Tibial artery (tissue), 4 donors: Measurements from ENCODE around the gene PANK1.

ENCODE experiments used
- DNase-seq, 2 donors: peaks; one replicate each; pipeline ENCODE4 v3.0.0-alpha.2; 2019
- H3K27ac ChIP-seq, 2 donors: fragments of 200-600 bp; sonication (generic) in 1 of 2; 1 replicate in 1 of 2; 2 replicates in 1 of 2; pipeline ENCODE4 v1.5.1; 2018 to 2019; ENCODE audit warnings: mild to moderate bottlenecking in 1 of 2
- H3K27me3 ChIP-seq, 2 donors: fragments of 200-600 bp; sonication (generic) in 1 of 2; one replicate each; pipeline versions ENCODE4 v1.5.1 to v1.6.0; 2016 to 2019
- H3K36me3 ChIP-seq, 3 donors: fragments of 200-600 bp; sonication (generic) in 2 of 3; one replicate each; pipeline ENCODE4 v1.5.1; 2016 to 2019; ENCODE audit warnings: mild to moderate bottlenecking in 2 of 3
- H3K4me1 ChIP-seq, 4 donors: fragments of 200-600 bp; sonication (generic) in 2 of 4; 1 replicate in 3 of 4; 2 replicates in 1 of 4; pipeline ENCODE4 v1.5.1; 2016 to 2019
- H3K4me3 ChIP-seq, 2 donors: fragments of 200-600 bp; sonication (generic) in 1 of 2; 1 replicate in 1 of 2; 2 replicates in 1 of 2; pipeline ENCODE4 v1.5.1; 2018 to 2019; ENCODE audit warnings: mild to moderate bottlenecking in 2 of 2
- H3K9me3 ChIP-seq, 3 donors: fragments of 200-600 bp; sonication (generic) in 1 of 3; one replicate each; pipeline ENCODE4 v1.5.1; 2016 to 2019
- CTCF ChIP-seq, 2 experiments: fragments of 200-600 bp in 1 of 2; fragments of 450-650 bp in 1 of 2; IDR thresholded peaks; one replicate each; pipeline ENCODE4 v1.5.1; 2017 to 2019; ENCODE audit warnings: antibody characterized with exemption in 2 of 2, mild to moderate bottlenecking in 1 of 2, moderate library complexity in 1 of 2
- intact Hi-C: fragments of 100-400 bp; cut with DNase I; formaldehyde crosslinking; loops from one replicate; pipeline ENCODE4 v1.15.0; 2023; ENCODE audit warnings: low total_unique reads

The PANK1 gene

GRCh38 chr10:89644967-89645741 lies at the start of gene PANK1:
Gene PANK1 (minus strand): TSS chr10:89645242. CDS start chr10:89644891, 351 bp downstream.
- no peaks in the 10 kb centered on the region for H3K9me3 ChIP-seq
- H3K27me3 ChIP-seq = no peaks in the 10 kb centered on the region
- peaks cover 0 to 21% (median 5%) of the 10 kb centered on the region in 4 donors for H3K4me1 ChIP-seq
- H3K4me3 ChIP-seq = peak within 1 kb of the TSS; percentile 74 to 75
- intact Hi-C loops = no loop called here
- no peaks in the 10 kb centered on the region for H3K36me3 ChIP-seq
- TF ChIP-seq CTCF (IDR thresholded peaks at IDR 0.05) = no peak
- DNase-seq = peak; percentile 82 to 85
- peak within 1 kb of the TSS; percentile 82 to 90 for H3K27ac ChIP-seq

- DNase-seq = no peak
- intact Hi-C loops = no loop called here
- Histone ChIP-seq H3K27ac (no peak overlapping the region), H3K27me3 (no peaks in the 10 kb centered on the region), H3K36me3 (no peaks in the 10 kb centered on the region), H3K4me3 (no peak overlapping the region), H3K4me1 (no peaks in the 10 kb centered on the region), H3K9me3 (no peaks in the 10 kb centered on the region)
- no peak for TF ChIP-seq CTCF (IDR thresholded peaks at IDR 0.05)
Observed at GRCh38 chr10:89693176-89693575, 48.1 kb upstream of the PANK1 start.

- no peak overlapping the region for H3K27ac ChIP-seq
- H3K36me3 ChIP-seq = no peaks in the 10 kb centered on the region
- DNase-seq = no peak
- intact Hi-C loops = no loop called here
- H3K4me1 ChIP-seq = no peaks in the 10 kb centered on the region
- no peak overlapping the region for H3K4me3 ChIP-seq
- TF ChIP-seq CTCF (IDR thresholded peaks at IDR 0.05) = no peak
- no peaks in the 10 kb centered on the region for H3K27me3 ChIP-seq
- H3K9me3 ChIP-seq = no peaks in the 10 kb centered on the region
Observed at GRCh38 chr10:89692416-89692815, 47.4 kb upstream of the PANK1 start.

- Histone ChIP-seq H3K4me1 (no peaks in the 10 kb centered on the region), H3K4me3 (no peak overlapping the region), H3K27ac (no peak overlapping the region), H3K27me3 (no peaks in the 10 kb centered on the region), H3K36me3 (no peaks in the 10 kb centered on the region), H3K9me3 (no peaks in the 10 kb centered on the region)
- no peak for TF ChIP-seq CTCF (IDR thresholded peaks at IDR 0.05)
- DNase-seq = no peak
- intact Hi-C loops = no loop called here
Observed at GRCh38 chr10:89690027-89690426, 45.0 kb upstream of the PANK1 start.

- DNase-seq = no peak
- no peaks in the 10 kb centered on the region for H3K36me3 ChIP-seq
- H3K4me1 ChIP-seq = no peaks in the 10 kb centered on the region
- no peaks in the 10 kb centered on the region for H3K27me3 ChIP-seq
- no peak for TF ChIP-seq CTCF (IDR thresholded peaks at IDR 0.05)
- no peaks in the 10 kb centered on the region for H3K9me3 ChIP-seq
- intact Hi-C loops = no loop called here
- no peak overlapping the region for H3K27ac ChIP-seq
- H3K4me3 ChIP-seq = no peak overlapping the region
Observed at GRCh38 chr10:89685936-89686335, 40.9 kb upstream of the PANK1 start.
